ENCODE results near the gene DPH2.

DPH2 gene, protein sequence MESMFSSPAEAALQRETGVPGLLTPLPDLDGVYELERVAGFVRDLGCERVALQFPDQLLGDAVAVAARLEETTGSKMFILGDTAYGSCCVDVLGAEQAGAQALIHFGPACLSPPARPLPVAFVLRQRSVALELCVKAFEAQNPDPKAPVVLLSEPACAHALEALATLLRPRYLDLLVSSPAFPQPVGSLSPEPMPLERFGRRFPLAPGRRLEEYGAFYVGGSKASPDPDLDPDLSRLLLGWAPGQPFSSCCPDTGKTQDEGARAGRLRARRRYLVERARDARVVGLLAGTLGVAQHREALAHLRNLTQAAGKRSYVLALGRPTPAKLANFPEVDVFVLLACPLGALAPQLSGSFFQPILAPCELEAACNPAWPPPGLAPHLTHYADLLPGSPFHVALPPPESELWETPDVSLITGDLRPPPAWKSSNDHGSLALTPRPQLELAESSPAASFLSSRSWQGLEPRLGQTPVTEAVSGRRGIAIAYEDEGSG

GRCh38 chr1:43969746-43970466 lies at the start of gene DPH2:
TSS of gene DPH2 (plus strand) at chr1:43970010. CDS start at chr1:43970176, 166 bp downstream.
- peak; percentile 89 to 96 for DNase-seq (ENCODE audit: low read depth in 2 of 2)

- no peak for DNase-seq (ENCODE audit: low read depth in 2 of 2)
These were observed 48.8 kb upstream of the DPH2 start for GRCh38 chr1:43921022-43921421.

GRCh38 chr1:43924516-43924915 lies 45.3 kb upstream of the DPH2 start:
- no peak for DNase-seq (ENCODE audit: low read depth in 2 of 2)

DNA sequence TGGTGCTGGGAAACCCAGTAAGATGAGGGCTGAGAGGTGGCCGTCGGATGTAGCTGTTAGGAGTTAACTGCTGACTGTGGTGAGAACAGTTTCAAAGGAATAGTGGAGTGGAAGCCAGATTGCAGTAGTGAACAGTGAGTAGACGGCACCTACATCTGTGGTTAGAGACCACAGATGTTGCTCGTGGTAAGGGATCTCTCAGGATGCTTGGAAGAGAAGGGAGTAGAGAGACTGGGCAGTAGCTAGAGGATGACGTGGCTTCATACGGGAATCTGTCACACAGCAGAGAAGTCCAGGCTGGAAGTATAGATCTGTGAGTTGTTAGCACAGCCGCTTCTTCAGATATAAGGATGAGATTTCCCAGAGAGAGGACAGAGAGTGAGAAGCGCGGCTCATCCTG lies 44.0 kb upstream of the DPH2 start:
- no peak for DNase-seq (ENCODE audit: low read depth in 2 of 2)

- DNase-seq (ENCODE audit: low read depth in 2 of 2), result no peak
These were observed 39.5 kb upstream of the DPH2 start for GRCh38 chr1:43930168-43930948.

DNA sequence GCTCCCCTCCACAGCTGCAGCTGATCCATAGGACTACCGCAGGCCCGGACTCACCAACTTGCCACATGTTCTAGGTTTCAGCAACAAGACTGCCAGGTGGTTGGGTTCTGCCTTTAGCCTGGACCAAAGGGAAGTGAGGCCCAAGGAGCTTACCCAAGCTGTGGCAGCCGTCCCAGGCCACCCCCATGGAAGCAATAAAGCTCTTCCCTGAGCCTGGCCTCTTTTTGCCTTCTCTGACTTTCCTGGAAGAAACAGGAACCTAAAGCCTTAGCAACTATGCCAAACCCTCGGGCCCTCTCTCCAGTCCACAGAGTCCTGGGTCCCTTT lies 38.9 kb upstream of the DPH2 start:
- no peak for DNase-seq (ENCODE audit: low read depth in 2 of 2)

- no peak for DNase-seq (ENCODE audit: low read depth in 2 of 2)
These were observed 37.8 kb upstream of the DPH2 start for GRCh38 chr1:43931711-43932660.

GRCh38 chr1:43932786-43933385 lies 36.9 kb upstream of the DPH2 start:
- DNase-seq (ENCODE audit: low read depth in 2 of 2), result no peak

DNA sequence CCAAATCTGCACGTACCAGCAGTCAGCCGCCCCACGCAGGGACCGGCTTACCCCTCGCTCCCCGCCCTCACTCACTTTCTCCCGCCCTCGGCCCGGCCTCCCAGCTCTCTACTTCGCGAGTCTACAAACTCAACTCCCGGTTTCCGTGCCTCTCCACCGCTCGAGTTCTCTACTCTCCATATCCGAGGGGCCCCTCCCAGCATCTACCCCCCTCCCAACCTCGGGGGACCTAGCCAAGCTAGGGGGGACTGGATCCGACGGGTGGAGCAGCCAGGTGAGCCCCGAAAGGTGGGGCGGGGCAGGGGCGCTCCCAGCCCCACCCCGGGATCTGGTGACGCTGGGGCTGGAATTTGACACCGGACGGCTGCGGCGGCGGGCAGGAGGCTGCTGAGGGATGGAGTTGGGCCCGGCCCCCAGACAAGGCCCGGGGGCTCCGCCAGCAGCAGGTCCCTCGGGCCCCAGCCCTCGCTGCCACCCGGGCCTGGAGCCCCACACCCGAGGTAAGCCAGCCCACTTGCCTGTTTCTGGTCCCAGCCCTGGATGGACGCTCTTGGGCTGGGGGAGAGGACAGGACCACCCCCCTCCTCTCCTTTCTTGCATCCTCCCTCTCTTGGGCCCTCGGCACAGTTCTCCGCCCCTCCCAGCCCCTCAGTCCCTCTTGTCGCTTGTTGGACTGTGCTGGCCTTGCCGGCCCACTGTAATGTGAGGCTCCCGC lies 36.3 kb upstream of the DPH2 start, which contains the start of gene ARTN:
TSS of gene ARTN (plus strand) at position 416 of the 715 bp plus-strand sequence. CDS start 1,856 bp downstream, outside the sequence.
- DNase-seq (ENCODE audit: low read depth in 2 of 2), result no peak

DNA sequence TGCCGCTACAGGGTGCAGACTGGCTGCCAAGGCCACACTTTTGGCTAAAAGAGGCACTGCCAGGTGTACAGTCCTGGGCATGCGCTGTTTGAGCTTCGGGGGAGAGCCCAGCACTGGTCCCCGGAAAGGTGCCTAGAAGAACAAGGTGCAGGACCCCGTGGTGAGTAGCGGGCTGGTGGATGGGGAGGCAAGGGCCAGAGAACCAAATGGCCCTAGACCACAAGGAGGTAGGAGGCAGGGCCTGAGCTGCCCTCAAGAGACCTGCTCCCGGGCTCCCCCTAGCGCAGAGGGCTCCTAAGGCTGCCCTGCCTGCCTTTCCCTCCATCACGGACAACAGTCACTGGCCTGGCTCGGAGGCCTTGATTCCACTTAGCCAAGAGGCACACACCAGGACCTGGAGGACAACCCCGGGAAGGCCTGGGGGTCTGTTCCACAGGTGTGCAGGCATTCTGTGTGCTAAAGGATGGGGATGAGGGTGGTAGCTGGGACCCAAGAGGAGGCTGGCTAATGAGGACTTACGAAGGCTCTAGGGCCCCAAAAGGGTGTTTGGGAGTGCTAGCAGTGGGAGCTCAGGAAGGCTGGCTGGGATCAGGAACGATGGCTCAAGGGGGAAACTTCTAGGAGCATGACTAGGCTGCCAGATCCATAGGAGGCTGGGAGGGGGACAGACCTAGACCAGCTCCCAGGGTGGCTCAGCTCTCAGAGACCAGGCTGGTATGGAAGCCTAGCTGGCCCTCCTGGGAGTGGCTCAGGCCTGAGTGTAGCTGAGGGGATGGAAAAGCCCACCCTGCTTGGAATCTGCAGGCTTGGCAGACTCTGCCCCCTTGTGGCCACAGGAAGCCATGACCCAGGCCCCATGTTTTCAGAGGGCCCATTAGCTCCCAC lies 35.5 kb upstream of the DPH2 start:
- DNase-seq (ENCODE audit: low read depth in 2 of 2), result peak in 1 of 2 donors; percentile 57

DNA sequence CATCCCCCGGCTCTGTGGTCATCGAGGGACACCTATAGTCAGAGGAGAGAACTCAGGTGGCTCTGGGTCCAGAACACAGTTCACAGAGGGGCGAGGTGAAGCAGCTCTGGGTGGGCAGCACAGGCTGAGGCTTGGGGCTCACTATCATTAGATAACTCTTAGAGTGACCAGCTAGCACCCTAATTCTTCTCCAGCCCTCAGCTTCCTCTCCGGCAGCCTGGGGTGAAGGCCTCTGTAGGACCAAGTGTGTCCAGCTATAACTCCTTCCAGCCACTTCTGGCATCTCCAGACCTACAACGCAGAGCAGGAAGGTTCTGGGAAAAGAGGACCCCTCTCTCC lies 34.9 kb upstream of the DPH2 start:
- DNase-seq (ENCODE audit: low read depth in 2 of 2), result no peak

GRCh38 chr1:43935711-43936427 lies 33.9 kb upstream of the DPH2 start:
- no peak for DNase-seq (ENCODE audit: low read depth in 2 of 2)

DNA sequence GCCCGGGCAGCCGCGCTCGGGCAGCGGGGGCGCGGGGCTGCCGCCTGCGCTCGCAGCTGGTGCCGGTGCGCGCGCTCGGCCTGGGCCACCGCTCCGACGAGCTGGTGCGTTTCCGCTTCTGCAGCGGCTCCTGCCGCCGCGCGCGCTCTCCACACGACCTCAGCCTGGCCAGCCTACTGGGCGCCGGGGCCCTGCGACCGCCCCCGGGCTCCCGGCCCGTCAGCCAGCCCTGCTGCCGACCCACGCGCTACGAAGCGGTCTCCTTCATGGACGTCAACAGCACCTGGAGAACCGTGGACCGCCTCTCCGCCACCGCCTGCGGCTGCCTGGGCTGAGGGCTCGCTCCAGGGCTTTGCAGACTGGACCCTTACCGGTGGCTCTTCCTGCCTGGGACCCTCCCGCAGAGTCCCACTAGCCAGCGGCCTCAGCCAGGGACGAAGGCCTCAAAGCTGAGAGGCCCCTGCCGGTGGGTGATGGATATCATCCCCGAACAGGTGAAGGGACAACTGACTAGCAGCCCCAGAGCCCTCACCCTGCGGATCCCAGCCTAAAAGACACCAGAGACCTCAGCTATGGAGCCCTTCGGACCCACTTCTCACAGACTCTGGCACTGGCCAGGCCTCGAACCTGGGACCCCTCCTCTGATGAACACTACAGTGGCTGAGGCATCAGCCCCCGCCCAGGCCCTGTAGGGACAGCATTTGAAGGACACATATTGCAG lies 33.2 kb upstream of the DPH2 start:
- no peak for DNase-seq (ENCODE audit: low read depth in 2 of 2)

DNA sequence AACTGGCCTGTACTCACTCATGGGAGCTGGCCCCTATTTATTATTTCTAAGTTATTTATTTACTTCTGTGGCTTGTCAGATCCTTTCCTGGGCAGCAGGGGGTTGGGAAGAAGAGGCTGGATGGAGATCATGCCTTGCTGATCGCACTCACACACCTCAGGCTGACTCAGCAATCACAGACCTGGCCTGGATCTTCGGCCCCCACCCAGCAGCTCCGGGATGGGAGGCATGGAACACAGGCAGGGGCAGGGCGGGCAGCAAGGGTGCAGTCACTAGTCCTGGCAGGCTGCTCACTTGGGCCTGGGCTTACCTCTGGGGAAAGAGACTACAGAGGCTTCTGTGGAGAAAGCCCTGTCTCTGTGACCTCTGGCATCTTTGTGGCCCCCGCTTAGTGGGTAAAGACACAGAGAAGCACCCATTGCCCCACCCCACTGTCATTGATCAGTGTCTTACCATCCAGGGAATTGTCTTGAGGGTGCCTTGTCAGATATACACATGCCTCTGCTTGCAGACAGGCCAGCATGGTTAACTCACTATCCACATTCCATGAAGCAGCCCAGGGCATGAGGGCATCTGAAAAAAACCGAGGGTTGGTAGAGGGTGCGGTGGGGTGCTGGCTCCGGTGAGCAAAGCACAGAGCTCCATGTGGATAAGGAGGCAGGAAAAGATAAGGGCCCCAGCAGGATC lies 32.5 kb upstream of the DPH2 start:
- no peak for DNase-seq (ENCODE audit: low read depth in 2 of 2)

GRCh38 chr1:43938383-43938782 lies 31.4 kb upstream of the DPH2 start:
- no peak for DNase-seq (ENCODE audit: low read depth in 2 of 2)

DNA sequence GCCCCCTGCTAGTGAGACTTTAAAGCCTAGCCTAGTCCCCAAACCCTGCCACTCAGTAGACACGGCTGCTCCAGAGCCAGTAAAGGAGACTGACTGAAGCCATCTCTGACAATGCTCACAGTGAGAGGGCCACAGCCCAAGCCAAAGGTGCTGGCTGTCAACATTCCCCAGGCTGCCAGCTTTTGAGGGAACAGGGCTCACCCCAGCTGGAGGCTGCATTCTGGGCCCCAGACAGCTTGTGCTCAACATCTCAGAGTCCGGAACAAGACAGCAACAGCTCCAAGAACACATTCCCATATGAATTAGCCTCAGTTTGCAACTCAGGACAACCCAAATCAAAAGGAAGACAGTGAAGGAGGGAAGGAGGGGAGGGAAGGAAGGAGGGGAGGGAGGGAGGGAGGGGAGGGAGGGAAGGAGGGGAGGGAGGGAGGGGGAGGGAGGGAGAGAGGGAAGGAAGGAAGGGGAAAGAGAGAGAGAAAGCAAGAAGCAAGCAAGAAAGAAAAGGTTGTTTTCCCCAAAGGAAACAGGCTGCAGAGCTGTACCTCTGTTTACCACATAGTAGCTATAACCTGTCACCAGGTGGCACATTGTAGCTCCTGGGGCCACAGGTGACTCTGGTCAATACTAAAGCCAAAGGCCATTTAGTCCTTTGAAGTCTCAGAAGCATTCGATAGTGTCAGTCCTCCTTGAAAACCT lies 30.8 kb upstream of the DPH2 start:
- no peak for DNase-seq (ENCODE audit: low read depth in 2 of 2)

DNA sequence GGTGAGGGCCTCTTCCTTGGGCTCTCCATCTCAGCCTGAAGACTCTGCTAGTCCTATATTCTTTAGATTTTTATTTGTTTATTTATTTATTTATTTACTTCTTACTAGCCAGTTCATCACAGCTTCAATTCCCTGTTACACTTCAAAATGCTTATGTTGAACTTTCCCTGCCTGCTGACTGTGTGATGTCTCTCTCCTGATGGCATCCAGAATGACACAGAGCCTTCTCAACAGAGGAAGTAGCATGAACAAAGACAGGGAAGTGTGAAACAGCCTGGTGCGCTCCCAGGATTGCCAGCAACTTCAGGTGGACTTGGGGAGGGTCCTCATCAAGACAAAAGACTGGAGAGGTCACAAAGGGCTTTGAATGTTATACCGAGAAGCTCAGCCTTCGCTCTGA lies 27.4 kb upstream of the DPH2 start:
- DNase-seq (ENCODE audit: low read depth in 2 of 2), result no peak
